HG02759 (cell line): Measurements from ENCODE around the gene CRIM1.

ENCODE experiments used
- ATAC-seq: cut with Tn5 transposase; IDR thresholded peaks from one replicate; pipeline ENCODE4 v1.9.1; 2021; ENCODE audit warnings: mild to moderate bottlenecking, moderate library complexity; ENCODE audit not compliant: unreplicated experiment

Gene CRIM1

GRCh38 chr2:36597532-36598377 lies 242.2 kb downstream of the CRIM1 start, which contains the start of gene FEZ2:
FEZ2 (minus strand) TSS chr2:36598168; CDS start chr2:36598142, 26 bp downstream.
- peak; percentile 99 for ATAC-seq
